H1 (cell line): Measurements from ENCODE around the gene CD248.

ENCODE experiments used
- BRCA1 ChIP-seq: IDR thresholded peaks from 2 replicates; pipeline ENCODE4 v1.6.1; 2012; ENCODE audit warnings: low read depth, low read length, improper control_type of control experiment
- CBX5 ChIP-seq: fragments of 300-800, 300-1000 bp; sonication (generic); IDR thresholded peaks from 2 replicates; pipeline ENCODE4 v1.7.1; 2016; ENCODE audit warnings: antibody characterized with exemption, low read length, low read depth
- CBX8 ChIP-seq: fragments of 300-800, 300-1000 bp; sonication (generic); IDR thresholded peaks from 2 replicates; pipeline ENCODE4 v1.7.1; 2016; ENCODE audit warnings: low read depth, low read length, borderline replicate concordance
- CTCF ChIP-seq, 3 experiments: IDR thresholded peaks; 1 replicate in 2 of 3; 2 replicates in 1 of 3; pipeline versions ENCODE4 v1.5.1 to v1.6.1; 2011; ENCODE audit warnings: low read length in 3 of 3, mild to moderate bottlenecking in 3 of 3, inconsistent platforms in 2 of 3, low read depth in 1 of 3, moderate library complexity in 1 of 3; ENCODE audit not compliant: insufficient read depth in 1 of 3; ENCODE audit errors: control extremely low read depth in 1 of 3
- HDAC6 ChIP-seq: IDR thresholded peaks from one replicate; pipeline ENCODE4 v1.7.1; 2012; ENCODE audit warnings: low read depth, mild to moderate bottlenecking, inconsistent platforms, low read length, moderate library complexity
- JUN ChIP-seq: IDR thresholded peaks from 2 replicates; pipeline ENCODE4 v1.6.1; 2011; ENCODE audit warnings: low read depth, mild to moderate bottlenecking, improper control_type of control experiment, low read length
- KDM5A ChIP-seq: fragments of 200-600 bp; IDR thresholded peaks from 2 replicates; pipeline ENCODE4 v1.7.1; 2012; ENCODE audit warnings: mild to moderate bottlenecking, low read length, inconsistent platforms, mixed read lengths
- MAX ChIP-seq: IDR thresholded peaks from 2 replicates; pipeline ENCODE4 v1.6.1; 2012; ENCODE audit warnings: inconsistent platforms
- YY1 ChIP-seq: IDR thresholded peaks from 2 replicates; pipeline ENCODE4 v1.6.1; 2011; ENCODE audit warnings: low read depth, mild to moderate bottlenecking, low read length

- TF ChIP-seq CBX5 (no peak), YY1 (no peak), CBX8 (no peak), CTCF (IDR thresholded peaks at IDR 0.05; ENCODE audit: control extremely low read depth in 1 of 3, insufficient read depth in 1 of 3, low read depth in 1 of 3, low read length in 3 of 3) (no peak), JUN (no peak), BRCA1 (no peak), HDAC6 (no peak), KDM5A (no peak), MAX (no peak)
Measured at GRCh38 chr11:66338276-66339161, 21.7 kb upstream of the CD248 start.
